Right atrium auricular region (tissue), 2 donors: ENCODE measurements around the gene MAP3K1. TPM values are rescaled to one million over a fixed set of nuclear protein-coding genes. Genes with fewer than 3 reads are reported as not detected.
"Not testable (repeated sequence)": the region's sequence is repeated elsewhere in the genome, so short reads cannot be mapped to it uniquely, and the experiment has no call there.

ENCODE experiments used
- DNase-seq: peaks from one replicate; pipeline ENCODE4 v3.0.0-alpha.2; 2019; ENCODE audit warnings: low spot score
- H3K27ac ChIP-seq, 2 donors: fragments of 200-600 bp; sonication (generic); 1 replicate in 1 of 2; 2 replicates in 1 of 2; pipeline ENCODE4 v1.5.1; 2016 to 2019
- H3K27me3 ChIP-seq, 2 donors: fragments of 200-600 bp; sonication (generic); one replicate each; pipeline versions ENCODE4 v1.5.1 to v1.6.0; 2017 to 2019
- H3K36me3 ChIP-seq: fragments of 200-600 bp; sonication (generic); one replicate; pipeline ENCODE4 v1.5.1; 2016
- H3K4me1 ChIP-seq, 2 donors: fragments of 200-600 bp; sonication (generic); one replicate each; pipeline versions ENCODE4 v1.5.1 to v1.6.0; 2017 to 2019
- H3K4me3 ChIP-seq, 2 donors: fragments of 200-600 bp; sonication (generic); 1 replicate in 1 of 2; 2 replicates in 1 of 2; pipeline ENCODE4 v1.5.1; 2017 to 2019; ENCODE audit warnings: mild to moderate bottlenecking in 1 of 2, moderate library complexity in 1 of 2
- H3K9me3 ChIP-seq, 2 donors: fragments of 200-600 bp; sonication (generic); one replicate each; pipeline ENCODE4 v1.5.1; 2019
- CTCF ChIP-seq, 2 donors: fragments of 200-600 bp; sonication (generic); IDR thresholded peaks; one replicate each; pipeline ENCODE4 v1.5.1; 2019; ENCODE audit warnings: antibody characterized with exemption in 2 of 2
- total RNA-seq, 2 donors: library from RNA; depleted of rRNA; stranded (reverse); fragments of >200 nt; gene quantifications; one replicate each; pipeline ENCODE4 v1.1.0, GENCODE V29; 2016

Gene MAP3K1
- total RNA-seq, 2 donors from 2014 or later: 5.9 to 8.9 TPM

GRCh38 chr5:56817263-56818014, 2.1 kb downstream of the MAP3K1 start:
- peaks cover 0 to 38% of the 10 kb centered on the region in 2 donors for H3K4me1 ChIP-seq
- H3K9me3 ChIP-seq: no peaks in the 10 kb centered on the region
- H3K4me3 ChIP-seq: peak overlapping the region; percentile 76 to 87
- TF ChIP-seq CTCF (IDR thresholded peaks at IDR 0.05): no peak
- H3K36me3 ChIP-seq: no peaks in the 10 kb centered on the region
- no peak for DNase-seq
- peak overlapping the region; percentile 86 to 87 for H3K27ac ChIP-seq
- no peaks in the 10 kb centered on the region for H3K27me3 ChIP-seq

GRCh38 chr5:56818450-56819037, 3.2 kb downstream of the MAP3K1 start:
- Histone ChIP-seq H3K9me3 (no peaks in the 10 kb centered on the region), H3K4me3 (no peak overlapping the region), H3K4me1 (peaks cover 0 to 49% of the 10 kb centered on the region in 2 donors), H3K27ac (peak overlapping the region in 1 of 2 donors; percentile 86), H3K27me3 (no peaks in the 10 kb centered on the region), H3K36me3 (no peaks in the 10 kb centered on the region)
- DNase-seq: no peak
- peak in 1 of 2 donors; percentile 40 for TF ChIP-seq CTCF (IDR thresholded peaks at IDR 0.05)

- TF ChIP-seq CTCF (IDR thresholded peaks at IDR 0.05): no peak
- Histone ChIP-seq H3K4me3 (peak overlapping the region in 1 of 2 donors; percentile 2), H3K27ac (peak overlapping the region; percentile 2 to 86), H3K27me3 (no peaks in the 10 kb centered on the region), H3K4me1 (peaks cover 0 to 54% of the 10 kb centered on the region in 2 donors), H3K9me3 (no peaks in the 10 kb centered on the region), H3K36me3 (no peaks in the 10 kb centered on the region)
- DNase-seq: no peak
These were observed 3.9 kb downstream of the MAP3K1 start for GRCh38 chr5:56819060-56819881.

DNA sequence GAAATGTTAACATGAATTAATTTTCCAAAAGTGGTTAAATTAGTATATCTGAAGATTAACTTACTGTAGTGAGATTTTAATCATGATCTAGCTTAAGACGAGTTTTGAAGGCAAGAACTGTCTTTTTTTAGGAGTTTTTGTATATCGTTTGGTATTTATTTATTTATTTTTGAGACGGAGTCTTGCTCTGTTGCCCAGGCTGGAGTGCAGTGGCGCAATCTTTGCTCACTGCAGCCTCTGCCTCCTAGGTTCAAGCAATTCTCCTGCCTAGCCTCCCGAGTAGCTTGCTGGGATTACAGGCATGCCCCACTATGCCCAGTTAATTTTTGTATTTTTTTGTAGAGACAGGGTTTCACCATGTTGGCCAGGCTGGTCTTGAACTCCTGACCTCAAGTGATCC, 6.5 kb downstream of the MAP3K1 start:
- not testable (repeated sequence) for H3K9me3 ChIP-seq, DNase-seq, H3K36me3 ChIP-seq, H3K27me3 ChIP-seq, H3K4me3 ChIP-seq, H3K27ac ChIP-seq
- H3K4me1 ChIP-seq: peaks cover 0 to 62% of the 10 kb centered on the region in 2 donors

DNA sequence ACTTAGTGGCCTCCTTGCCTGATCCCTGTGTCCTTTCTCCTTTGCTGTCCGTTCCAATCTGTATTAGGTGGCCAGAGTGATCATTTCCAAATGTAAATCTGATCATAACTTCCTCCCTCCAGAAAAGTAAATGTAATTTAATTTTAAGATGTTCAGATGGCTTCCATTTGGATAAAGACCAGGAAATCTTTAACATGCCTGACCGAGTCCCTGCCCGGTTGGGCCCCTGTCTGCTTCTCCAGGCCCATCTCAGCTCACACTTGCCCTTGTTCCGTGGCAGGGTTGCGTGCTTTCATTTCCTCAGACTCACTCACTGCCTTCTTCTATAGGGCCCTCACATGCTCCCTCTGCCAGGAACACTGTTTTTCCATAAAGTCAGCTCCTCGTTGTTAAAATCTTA, 7.6 kb downstream of the MAP3K1 start:
- Histone ChIP-seq H3K4me3 (no peak overlapping the region), H3K27me3 (no peaks in the 10 kb centered on the region), H3K9me3 (no peaks in the 10 kb centered on the region), H3K27ac (no peak overlapping the region), H3K36me3 (no peaks in the 10 kb centered on the region), H3K4me1 (peaks cover 0 to 55% of the 10 kb centered on the region in 2 donors)
- TF ChIP-seq CTCF (IDR thresholded peaks at IDR 0.05): no peak
- no peak for DNase-seq

DNA sequence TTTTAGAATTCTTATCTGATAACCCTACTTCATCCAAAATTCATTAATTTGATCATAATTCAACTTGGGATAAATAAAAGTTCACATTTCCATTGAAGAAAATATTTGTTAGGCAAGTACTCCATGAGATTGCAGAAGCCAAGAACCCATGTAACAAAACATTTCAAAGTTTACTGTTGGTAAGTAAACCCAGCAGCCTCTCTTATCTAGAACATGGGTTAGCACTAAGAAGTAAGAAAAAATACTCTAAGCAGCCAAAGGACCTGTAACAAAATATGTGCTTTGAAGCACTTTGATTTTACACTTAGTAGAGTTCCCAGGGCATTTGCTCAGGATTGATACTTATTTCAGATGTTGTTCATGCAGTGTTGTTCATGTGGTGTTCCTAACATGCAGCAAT, 8.7 kb downstream of the MAP3K1 start:
- no peaks in the 10 kb centered on the region for H3K36me3 ChIP-seq
- peaks cover 0 to 46% of the 10 kb centered on the region in 2 donors for H3K4me1 ChIP-seq
- no peaks in the 10 kb centered on the region for H3K27me3 ChIP-seq
- no peaks in the 10 kb centered on the region for H3K9me3 ChIP-seq
- no peak for DNase-seq
- no peak for TF ChIP-seq CTCF (IDR thresholded peaks at IDR 0.05)
- no peak overlapping the region for H3K4me3 ChIP-seq
- no peak overlapping the region for H3K27ac ChIP-seq
